ENCODE results near the gene AMZ1.

GRCh38 chr7:2684501-2684900 lies 3.5 kb upstream of the AMZ1 start:
- no peak for TF ChIP-seq GATA2 (IDR thresholded peaks at IDR 0.05; ENCODE audit: low read depth, low read length)
- no peak for TF ChIP-seq GATA3 (IDR thresholded peaks at IDR 0.05; ENCODE audit: low read depth, low read length)

Data from SH-SY5Y (cell line).